Glutamatergic neuron (in vitro differentiated cells): Measurements from ENCODE around the gene SMAP2. TPM values are rescaled to one million over a fixed set of nuclear protein-coding genes. Genes with fewer than 3 reads are reported as not detected.
A peak's percentile ranks its signal among the peaks of the same experiment; 100 is the strongest.

Experiments used
- DNase-seq: peaks from one replicate; pipeline ENCODE4 v3.0.0; 2022
- H3K27ac Mint-ChIP-seq: one replicate; pipeline ENCODE4 v1.8.0; 2020; ENCODE audit warnings: mild to moderate bottlenecking, mixed read lengths, inconsistent platforms; ENCODE audit not compliant: unreplicated experiment
- H3K27me3 Mint-ChIP-seq: one replicate; pipeline ENCODE4 v1.8.0; 2020; ENCODE audit warnings: mild to moderate bottlenecking, moderate library complexity, mixed read lengths, inconsistent platforms; ENCODE audit not compliant: unreplicated experiment
- H3K36me3 Mint-ChIP-seq: one replicate; pipeline ENCODE4 v1.8.0; 2020; ENCODE audit warnings: mild to moderate bottlenecking, mixed read lengths, inconsistent platforms; ENCODE audit not compliant: unreplicated experiment
- H3K4me1 Mint-ChIP-seq: one replicate; pipeline ENCODE4 v1.8.0; 2020; ENCODE audit warnings: mild to moderate bottlenecking, low read depth, mixed read lengths, inconsistent platforms; ENCODE audit not compliant: unreplicated experiment
- H3K4me3 Mint-ChIP-seq: one replicate; pipeline ENCODE4 v1.8.0; 2020; ENCODE audit warnings: mild to moderate bottlenecking, mixed read lengths, inconsistent platforms; ENCODE audit not compliant: unreplicated experiment
- H3K9me3 Mint-ChIP-seq: one replicate; pipeline ENCODE4 v1.8.0; 2020; ENCODE audit warnings: mild to moderate bottlenecking, moderate library complexity, mixed read lengths, inconsistent platforms; ENCODE audit not compliant: unreplicated experiment
- CTCF ChIP-seq: fragments of 200-600 bp; sonication (generic); IDR thresholded peaks from one replicate; pipeline ENCODE4 v1.5.0; 2021; ENCODE audit not compliant: partially characterized antibody, unreplicated experiment
- total RNA-seq: library from RNA; stranded (reverse); fragmentation: NEBNext Ultra II Directional; extraction: Animal tissue kit (Norgen Biotek cat#: 25700); gene quantifications from one replicate; pipeline ENCODE4 v1.2.1, GENCODE V29; 2021; ENCODE audit not compliant: unreplicated experiment

SMAP2 gene
- total RNA-seq, 1 donor from 2014 or later: 25.2 TPM

- H3K4me1 Mint-ChIP-seq: peaks cover 9% of the 10 kb centered on the region
- no peak overlapping the region for H3K27ac Mint-ChIP-seq
- DNase-seq: no peak
- no peak for TF ChIP-seq CTCF
- H3K4me3 Mint-ChIP-seq: no peak overlapping the region
- H3K9me3 Mint-ChIP-seq: peaks cover 7% of the 10 kb centered on the region
- no peaks in the 10 kb centered on the region for H3K36me3 Mint-ChIP-seq
- peaks cover 8% of the 10 kb centered on the region for H3K27me3 Mint-ChIP-seq
Measured at GRCh38 chr1:40371707-40372258, 1.7 kb upstream of the SMAP2 start.

GRCh38 chr1:40372658-40373322 is 737 bp upstream of the SMAP2 start:
- peak overlapping the region; percentile 6 for H3K27ac Mint-ChIP-seq

GRCh38 chr1:40377512-40377911 is 4.0 kb downstream of the SMAP2 start:
- Mint-ChIP-seq H3K27ac (no peak overlapping the region), H3K9me3 (peaks cover 7% of the 10 kb centered on the region), H3K36me3 (no peaks in the 10 kb centered on the region), H3K4me1 (peaks cover 9% of the 10 kb centered on the region), H3K4me3 (no peak overlapping the region), H3K27me3 (peaks cover 8% of the 10 kb centered on the region)
- no peak for DNase-seq
- TF ChIP-seq CTCF: no peak

More at GRCh38 chr1:40372658-40373322, 737 bp upstream of the SMAP2 start:
- peaks cover 7% of the 10 kb centered on the region for H3K9me3 Mint-ChIP-seq
- no peak for TF ChIP-seq CTCF
- peak overlapping the region; percentile 82 for H3K4me3 Mint-ChIP-seq
- H3K27me3 Mint-ChIP-seq: peaks cover 8% of the 10 kb centered on the region
- H3K4me1 Mint-ChIP-seq: peaks cover 9% of the 10 kb centered on the region
- no peaks in the 10 kb centered on the region for H3K36me3 Mint-ChIP-seq
- no peak for DNase-seq

GRCh38 chr1:40379785-40380452 is 6.4 kb downstream of the SMAP2 start:
- no peak for TF ChIP-seq CTCF
- Mint-ChIP-seq H3K4me3 (no peak overlapping the region), H3K27me3 (peaks cover 2% of the 10 kb centered on the region), H3K4me1 (peaks cover 2% of the 10 kb centered on the region), H3K27ac (no peak overlapping the region), H3K9me3 (peaks cover 2% of the 10 kb centered on the region), H3K36me3 (no peaks in the 10 kb centered on the region)
- no peak for DNase-seq

- Mint-ChIP-seq H3K9me3 (no peaks in the 10 kb centered on the region), H3K36me3 (no peaks in the 10 kb centered on the region), H3K27me3 (no peaks in the 10 kb centered on the region), H3K4me1 (no peaks in the 10 kb centered on the region), H3K27ac (no peak overlapping the region), H3K4me3 (no peak overlapping the region)
- DNase-seq: no peak
- TF ChIP-seq CTCF: no peak
Measured at GRCh38 chr1:40380817-40381216, 7.3 kb downstream of the SMAP2 start.
